ENCODE measurements around the gene SDF2. TPM values are rescaled to one million over a fixed set of nuclear protein-coding genes. Genes with fewer than 3 reads are reported as not detected.

The SDF2 gene
- total and polyA plus RNA-seq, 2 of the 4 experiments (the other 2 are of a cell fraction) = 76.0 to 81.7 TPM

- DNase-seq (peak; percentile 85), ATAC-seq (ENCODE audit: low read depth) (peak; percentile 95)
- H3K36me3 ChIP-seq (ENCODE audit: control insufficient read depth, insufficient read depth, low read length) = peaks cover 35% of the 10 kb centered on the region
- intact Hi-C loops (cut with micrococcal nuclease) (loop anchor here (2.0 kb wide), 1 partner anchor 66 kb away; the partner anchor contains the start of gene BLTP2), dilution Hi-C loops (cut with HindIII; ENCODE audit: low sequenced_read_pairs, unreplicated experiment) (no loop called here), in situ Hi-C loops (cut with MboI; ENCODE audit: low sequenced_read_pairs) (no loop called here)
- H2AFZ ChIP-seq (replicated peaks; ENCODE audit: low read length, poor library complexity) = peak overlapping the region; percentile 90
- H4K91ac ChIP-seq (ENCODE audit: insufficient read depth, low read depth, low read length) = peak overlapping the region; percentile 91
- H2BK15ac ChIP-seq (ENCODE audit: low read depth, low read length) = no peak overlapping the region
- BruUV-seq (replicated peaks) = no TSS peak
- H3K56ac ChIP-seq (ENCODE audit: extremely low read depth, insufficient read depth, low read length) = peak overlapping the region; percentile 97
- H3K4me3 ChIP-seq (ENCODE audit: insufficient read depth, low read depth, low read length) = peak overlapping the region; percentile 65
- peak overlapping the region; percentile 97 for H3K27ac ChIP-seq (ENCODE audit: insufficient read depth, low read length)
- H3K9ac ChIP-seq (ENCODE audit: low read depth, low read length) = peak overlapping the region; percentile 89
- H3K9me3 ChIP-seq (ENCODE audit: control insufficient read depth, insufficient read depth, low read length) = no peaks in the 10 kb centered on the region
- peak overlapping the region; percentile 81 for H3K18ac ChIP-seq (ENCODE audit: low read depth, low read length)
- peaks cover 18% of the 10 kb centered on the region; the same call in 1 of the 2 replicates for H4K20me1 ChIP-seq (ENCODE audit: insufficient read depth, low read length)
- peaks cover 12% of the 10 kb centered on the region for H3K4me1 ChIP-seq (ENCODE audit: control insufficient read depth, insufficient read depth, low read length)
- peak overlapping the region; percentile 95 for H3K14ac ChIP-seq (replicated peaks; ENCODE audit: low read depth, low read length)
- 1% methylated on average over 38 of the region's 74 CpGs; no CpG with 5 or more reads in 1 of the 2 experiments for WGBS, 2 experiments (ENCODE audit: extremely low coverage in 2 of 2, insufficient read length in 1 of 2)
- H3K4me2 ChIP-seq (ENCODE audit: low read depth, low read length) = peak overlapping the region; percentile 97
- H4K5ac ChIP-seq (ENCODE audit: low read depth, low read length) = peak overlapping the region; percentile 83
- peak overlapping the region; percentile 93 for H3K4ac ChIP-seq (ENCODE audit: low read depth, low read length)
- H3K27me3 ChIP-seq (ENCODE audit: control insufficient read depth, insufficient read depth, low read length) = no peaks in the 10 kb centered on the region
- H4K8ac ChIP-seq (ENCODE audit: low read depth in 2 of 2, low read length in 2 of 2) = peak overlapping the region; percentile 82 to 87
- H3K79me1 ChIP-seq (ENCODE audit: low read depth in 1 of 2, low read length in 2 of 2) = peaks cover 6 to 46% of the 10 kb centered on the region in 2 experiments; a peak in 3 of 4 replicates
- ChIA-PET POLR2A (ENCODE audit: unreplicated experiment) (interaction anchor here (0.6 to 1.5 kb wide), 5 partner anchors 8 to 43 kb away, joined by 3 to 6 read pairs (median 3); partner anchors contain the start of gene RPL23A), CTCF (interaction anchor here (0.6 to 1.7 kb wide), 2 partner anchors 16 to 39 kb away, joined by 3 to 9 read pairs; partner anchors contain the start of gene TLCD1)
- peaks cover 24% of the 10 kb centered on the region for H3K9me1 ChIP-seq (ENCODE audit: insufficient read depth, low read length)
- peak overlapping the region; percentile 36 for H2BK120ac ChIP-seq (ENCODE audit: low read depth, low read length)
- H2AK9ac ChIP-seq (replicated peaks; ENCODE audit: low read depth, low read length, poor library complexity) = peak overlapping the region; percentile 93
- H2BK5ac ChIP-seq (ENCODE audit: low read depth, low read length, poor library complexity, severe bottlenecking) = peak overlapping the region; percentile 86
- peak overlapping the region; percentile 98 for H2AK5ac ChIP-seq (ENCODE audit: low read depth, low read length)
- no peak overlapping the region for H2BK20ac ChIP-seq (ENCODE audit: low read depth, low read length)
- peak overlapping the region; percentile 87 for H3K23ac ChIP-seq (ENCODE audit: low read depth, low read length)
- TF ChIP-seq SMC3 (IDR thresholded peaks at IDR 0.05; ENCODE audit: low read depth, low read length) (no peak), RAD21 (IDR thresholded peaks at IDR 0.05; ENCODE audit: low read length) (no peak), MAZ (IDR thresholded peaks at IDR 0.05; ENCODE audit: borderline replicate concordance, low read depth, low read length) (peak; percentile 8; the same call in 1 of the 2 replicates), BHLHE40 (IDR thresholded peaks at IDR 0.05; ENCODE audit: low read depth, low read length) (no peak), CHD1 (IDR thresholded peaks at IDR 0.05; ENCODE audit: low read depth, low read length) (no peak), POLR2A (IDR thresholded peaks at IDR 0.05; ENCODE audit: low read depth, low read length) (peak; percentile 84), FOS (IDR thresholded peaks at IDR 0.05; ENCODE audit: low read depth, low read length) (no peak), USF2 (IDR thresholded peaks at IDR 0.05; ENCODE audit: low read depth, low read length) (no peak), MXI1 (IDR thresholded peaks at IDR 0.05; ENCODE audit: borderline replicate concordance, low read depth, low read length) (peak; percentile 85), CTCF (conservative IDR thresholded peaks at IDR 0.05; ENCODE audit: low read depth, low read length) (no peak), NFE2L2 (IDR thresholded peaks at IDR 0.05; ENCODE audit: low read depth, low read length) (no peak), RFX5 (IDR thresholded peaks at IDR 0.05; ENCODE audit: low read depth, low read length) (no peak)
- TF ChIP-seq, protein P1, sequence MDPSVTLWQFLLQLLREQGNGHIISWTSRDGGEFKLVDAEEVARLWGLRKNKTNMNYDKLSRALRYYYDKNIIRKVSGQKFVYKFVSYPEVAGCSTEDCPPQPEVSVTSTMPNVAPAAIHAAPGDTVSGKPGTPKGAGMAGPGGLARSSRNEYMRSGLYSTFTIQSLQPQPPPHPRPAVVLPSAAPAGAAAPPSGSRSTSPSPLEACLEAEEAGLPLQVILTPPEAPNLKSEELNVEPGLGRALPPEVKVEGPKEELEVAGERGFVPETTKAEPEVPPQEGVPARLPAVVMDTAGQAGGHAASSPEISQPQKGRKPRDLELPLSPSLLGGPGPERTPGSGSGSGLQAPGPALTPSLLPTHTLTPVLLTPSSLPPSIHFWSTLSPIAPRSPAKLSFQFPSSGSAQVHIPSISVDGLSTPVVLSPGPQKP (IDR thresholded peaks at IDR 0.05; ENCODE audit: borderline replicate concordance, low read depth, low read length) = no peak
These were observed 49.4 kb upstream of the SDF2 start for GRCh38 chr17:28710861-28711722.
